Adipose tissue (tissue), 3 donors: ENCODE results near the gene GSDMA. TPM values are rescaled to one million over a fixed set of nuclear protein-coding genes. Genes with fewer than 3 reads are reported as not detected.

Experiments used
- H3K27ac ChIP-seq: one replicate; pipeline ENCODE4 v1.5.1; 2013; ENCODE audit warnings: low read depth, low read length
- WGBS, 3 donors: extraction: QIAGEN DNeasy Blood & Tissue Kit; methylation state at CpG; one replicate each; pipeline ENCODE4 v1.1.7; 2013; 5-methylcytosine and 5-hydroxymethylcytosine counted together
- polyA plus RNA-seq, 3 donors: library from polyadenylated mRNA; stranded (reverse); fragments of 200-250 nt; gene quantifications; one replicate each; pipeline ENCODE4 v1.2.3, GENCODE V29; 2013
- donor health status: healthy with polysubstance abuse.
- donor health status: Bipolar disorder and iron deficiency.
- donor health status: healthy.

Gene GSDMA
- polyA plus RNA-seq, 3 donors = 0.14 to 0.91 (median 0.22) TPM

GRCh38 chr17:40014375-40014980, 51.7 kb downstream of the GSDMA start:
- 27 to 41% (median 31%) methylated on average over 18 of the region's 18 CpGs for WGBS, 3 donors
- peak overlapping the region; percentile 19 for H3K27ac ChIP-seq

GRCh38 chr17:40015005-40015997, 52.5 kb downstream of the GSDMA start, which contains the start of gene CSF3:
Gene CSF3 (plus strand): TSS chr17:40015440. CDS start chr17:40015475, 35 bp downstream.
- 47 to 48% (median 48%) methylated on average over 20 of the region's 20 CpGs for WGBS, 3 donors
- H3K27ac ChIP-seq = peak within 1 kb of the TSS; percentile 19

GRCh38 chr17:40015998-40016985, 53.5 kb downstream of the GSDMA start:
- 76 to 80% (median 79%) methylated on average over 23 to 26 of the region's 26 CpGs for WGBS, 3 donors
- H3K27ac ChIP-seq = no peak overlapping the region

- 44 to 52% (median 48%) methylated on average over 15 of the region's 15 CpGs for WGBS, 3 donors
- no peak overlapping the region for H3K27ac ChIP-seq
Measured at GRCh38 chr17:40017422-40018080, 54.7 kb downstream of the GSDMA start.

GRCh38 chr17:40018211-40019121, 55.7 kb downstream of the GSDMA start:
- WGBS, 3 donors = 44 to 58% (median 47%) methylated on average over 14 to 15 of the region's 15 CpGs
- no peak overlapping the region for H3K27ac ChIP-seq

- H3K27ac ChIP-seq = no peak overlapping the region
- WGBS, 3 donors = 68 to 81% (median 74%) methylated on average over 22 to 24 of the region's 24 CpGs
Measured at GRCh38 chr17:40019140-40019991, 56.6 kb downstream of the GSDMA start.

- H3K27ac ChIP-seq = no peak overlapping the region
- 92 to 95% (median 93%) methylated on average over 13 of the region's 13 CpGs for WGBS, 3 donors
Measured at GRCh38 chr17:40020146-40020545, 57.3 kb downstream of the GSDMA start.

- 60 to 97% (median 70%) methylated on average over 9 of the region's 9 CpGs for WGBS, 3 donors
- no peak overlapping the region for H3K27ac ChIP-seq
Measured at GRCh38 chr17:40021451-40021971, 58.7 kb downstream of the GSDMA start.

- no peak overlapping the region for H3K27ac ChIP-seq
- WGBS, 3 donors = 88 to 96% (median 96%) methylated on average over 9 of the region's 9 CpGs
Measured at GRCh38 chr17:40022497-40022896, 59.7 kb downstream of the GSDMA start.

GRCh38 chr17:40022961-40023541, 60.2 kb downstream of the GSDMA start:
- no peak overlapping the region for H3K27ac ChIP-seq
- WGBS, 3 donors = 64 to 84% (median 78%) methylated on average over 17 to 19 of the region's 19 CpGs

- whole genome bisulfite sequencing, 3 donors = 50 to 70% (median 67%) methylated on average over 10 of the region's 10 CpGs
- no peak overlapping the region for H3K27ac ChIP-seq
Measured at GRCh38 chr17:40023590-40024292, 60.9 kb downstream of the GSDMA start.

GRCh38 chr17:40024901-40025300, 62.1 kb downstream of the GSDMA start:
- no peak overlapping the region for H3K27ac ChIP-seq
- 91 to 95% (median 94%) methylated on average over 8 of the region's 8 CpGs for WGBS, 3 donors

GRCh38 chr17:40025559-40025958, 62.8 kb downstream of the GSDMA start:
- no peak overlapping the region for H3K27ac ChIP-seq
- 84 to 87% (median 85%) methylated on average over 2 of the region's 2 CpGs for WGBS, 3 donors

GRCh38 chr17:40025991-40026815, 63.4 kb downstream of the GSDMA start:
- WGBS, 3 donors = 65 to 77% (median 76%) methylated on average over 22 of the region's 22 CpGs
- H3K27ac ChIP-seq = no peak overlapping the region
